Fibroblast of mammary gland (primary cell): ENCODE results near the gene SATB1.

Source experiments
- DNase-seq: peaks from one replicate; pipeline ENCODE4 v3.0.0-alpha.2; 2010; ENCODE audit warnings: low read depth
- H3K4me3 ChIP-seq: 2 replicates; pipeline ENCODE4 v1.5.1; 2011; ENCODE audit warnings: low read depth, mild to moderate bottlenecking, low read length, moderate library complexity; ENCODE audit not compliant: control insufficient read depth
- TF ChIP-seq, protein P1 (sequence below): conservative IDR thresholded peaks from 2 replicates; pipeline ENCODE4 v1.5.1; 2011; ENCODE audit warnings: low read depth, low read length, inconsistent platforms; ENCODE audit not compliant: control insufficient read depth, insufficient read depth

The SATB1 gene

DNA sequence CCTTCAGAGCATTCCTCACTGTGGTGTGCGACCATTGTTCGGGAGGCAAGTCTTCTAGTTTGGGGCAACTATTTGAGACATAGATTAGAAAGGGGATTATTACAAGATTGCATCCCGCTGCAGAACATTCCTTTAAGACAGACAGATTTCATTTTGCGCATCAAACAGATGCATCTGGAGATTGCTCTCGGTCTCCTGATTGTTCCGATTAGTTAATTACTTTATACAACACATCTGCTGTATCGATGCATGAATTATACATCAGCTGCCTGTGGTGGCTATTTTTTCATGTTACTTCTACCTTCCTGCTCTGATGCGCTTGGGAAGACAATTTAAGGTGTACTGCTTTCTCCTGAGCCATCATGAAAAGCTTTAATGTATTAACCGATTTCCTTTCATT lies 10.0 kb downstream of the SATB1 start:
- TF ChIP-seq, protein P1, sequence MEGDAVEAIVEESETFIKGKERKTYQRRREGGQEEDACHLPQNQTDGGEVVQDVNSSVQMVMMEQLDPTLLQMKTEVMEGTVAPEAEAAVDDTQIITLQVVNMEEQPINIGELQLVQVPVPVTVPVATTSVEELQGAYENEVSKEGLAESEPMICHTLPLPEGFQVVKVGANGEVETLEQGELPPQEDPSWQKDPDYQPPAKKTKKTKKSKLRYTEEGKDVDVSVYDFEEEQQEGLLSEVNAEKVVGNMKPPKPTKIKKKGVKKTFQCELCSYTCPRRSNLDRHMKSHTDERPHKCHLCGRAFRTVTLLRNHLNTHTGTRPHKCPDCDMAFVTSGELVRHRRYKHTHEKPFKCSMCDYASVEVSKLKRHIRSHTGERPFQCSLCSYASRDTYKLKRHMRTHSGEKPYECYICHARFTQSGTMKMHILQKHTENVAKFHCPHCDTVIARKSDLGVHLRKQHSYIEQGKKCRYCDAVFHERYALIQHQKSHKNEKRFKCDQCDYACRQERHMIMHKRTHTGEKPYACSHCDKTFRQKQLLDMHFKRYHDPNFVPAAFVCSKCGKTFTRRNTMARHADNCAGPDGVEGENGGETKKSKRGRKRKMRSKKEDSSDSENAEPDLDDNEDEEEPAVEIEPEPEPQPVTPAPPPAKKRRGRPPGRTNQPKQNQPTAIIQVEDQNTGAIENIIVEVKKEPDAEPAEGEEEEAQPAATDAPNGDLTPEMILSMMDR: no peak
- no peak overlapping the region for H3K4me3 ChIP-seq
- no peak for DNase-seq

DNA sequence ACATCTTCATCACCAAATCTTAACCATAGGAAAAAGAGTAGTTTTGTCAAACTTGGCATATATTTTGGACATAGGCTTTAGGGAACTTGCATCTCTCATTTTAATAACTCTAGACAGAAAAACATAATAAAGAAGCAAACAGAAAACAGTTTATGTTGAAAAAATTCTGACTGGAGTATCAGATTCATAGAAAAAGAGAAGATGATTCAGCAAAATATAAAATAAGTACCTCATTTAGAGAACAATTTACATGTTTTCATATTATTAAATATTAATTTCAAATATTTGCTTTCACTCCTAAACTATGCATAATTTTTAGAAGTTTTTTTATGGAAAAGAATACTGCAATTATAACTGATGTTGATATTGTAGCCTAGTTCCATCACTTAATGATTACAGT lies 12.5 kb downstream of the SATB1 start:
- TF ChIP-seq, protein P1: no peak
- no peak overlapping the region for H3K4me3 ChIP-seq
- no peak for DNase-seq

DNA sequence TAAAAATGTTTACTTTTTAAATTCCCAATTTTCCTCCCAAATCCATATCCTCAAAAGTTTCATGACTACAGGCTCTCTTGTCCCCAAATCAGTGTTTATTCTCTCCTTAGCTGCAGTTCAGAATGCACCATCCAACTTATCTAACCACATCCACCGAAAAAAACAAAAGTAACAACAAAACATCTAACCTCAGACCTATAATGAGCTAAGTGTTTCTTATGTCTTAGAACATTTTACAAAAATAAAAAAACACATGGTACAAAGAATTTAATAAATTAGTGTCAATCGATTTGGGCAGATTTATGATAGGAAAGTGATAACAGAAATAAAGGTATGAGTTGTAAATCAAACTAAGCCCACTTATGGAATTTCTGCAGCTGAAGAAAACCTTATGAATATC lies 13.6 kb downstream of the SATB1 start:
- no peak overlapping the region for H3K4me3 ChIP-seq
- no peak for DNase-seq
- TF ChIP-seq, protein P1: no peak

DNA sequence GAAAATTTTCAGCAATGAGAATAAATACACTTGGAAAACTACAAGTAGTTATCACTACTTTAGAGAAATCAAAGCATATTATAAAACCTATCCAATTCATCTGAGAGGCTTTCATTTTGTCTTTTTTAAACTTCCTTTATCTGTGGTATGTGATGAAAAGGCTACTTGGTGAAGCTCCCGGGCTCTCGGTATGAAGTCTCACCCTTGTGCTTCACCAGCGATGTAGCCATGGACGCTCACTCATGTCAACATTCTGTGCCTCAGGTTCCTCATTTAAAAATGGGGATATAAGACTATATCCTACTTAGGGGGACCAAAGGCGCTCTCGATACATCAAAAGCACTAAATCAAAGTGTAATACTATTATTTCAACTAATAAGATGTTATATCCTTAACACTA lies 14.9 kb downstream of the SATB1 start:
- TF ChIP-seq, protein P1: no peak
- no peak for DNase-seq
- H3K4me3 ChIP-seq: no peak overlapping the region

DNA sequence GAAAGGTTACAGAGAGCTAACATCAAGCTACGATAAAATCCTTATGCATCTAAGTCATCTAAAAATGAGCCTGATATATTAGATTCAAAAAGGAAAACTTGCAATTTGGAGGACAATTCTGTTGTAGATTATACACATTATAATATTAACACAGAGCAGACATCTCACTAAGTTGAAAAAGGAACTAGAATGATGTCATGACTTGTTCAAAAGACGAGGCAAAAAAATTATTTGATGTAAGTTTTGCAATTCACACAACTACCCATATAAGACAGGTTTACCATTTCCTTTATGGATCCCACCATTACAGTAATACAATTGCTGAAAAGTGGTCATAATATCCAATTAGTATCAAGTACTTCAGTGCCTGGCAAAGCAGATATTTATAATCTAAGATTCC lies 15.9 kb downstream of the SATB1 start:
- H3K4me3 ChIP-seq: no peak overlapping the region
- TF ChIP-seq, protein P1: no peak
- DNase-seq: no peak

DNA sequence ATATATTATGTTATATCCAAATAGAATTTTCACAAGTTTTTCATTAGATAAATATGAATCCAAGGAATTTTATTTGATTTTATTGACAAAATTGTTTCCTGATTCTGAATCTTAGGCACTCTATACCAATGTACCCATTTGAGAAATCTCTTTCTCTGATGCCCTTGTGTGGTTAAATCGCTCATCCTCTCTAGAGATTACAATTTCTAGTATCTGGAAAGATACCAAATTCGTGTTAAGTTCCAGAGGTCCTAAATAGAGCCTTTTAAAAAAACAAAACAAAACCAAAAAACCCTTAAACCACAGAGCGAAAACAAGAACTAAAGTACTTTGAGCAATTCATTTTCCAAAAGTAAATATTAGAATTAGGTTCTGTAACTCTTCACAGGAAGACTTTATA lies 20.0 kb downstream of the SATB1 start:
- DNase-seq: peak; percentile 25
- no peak overlapping the region for H3K4me3 ChIP-seq
- TF ChIP-seq, protein P1: no peak

DNA sequence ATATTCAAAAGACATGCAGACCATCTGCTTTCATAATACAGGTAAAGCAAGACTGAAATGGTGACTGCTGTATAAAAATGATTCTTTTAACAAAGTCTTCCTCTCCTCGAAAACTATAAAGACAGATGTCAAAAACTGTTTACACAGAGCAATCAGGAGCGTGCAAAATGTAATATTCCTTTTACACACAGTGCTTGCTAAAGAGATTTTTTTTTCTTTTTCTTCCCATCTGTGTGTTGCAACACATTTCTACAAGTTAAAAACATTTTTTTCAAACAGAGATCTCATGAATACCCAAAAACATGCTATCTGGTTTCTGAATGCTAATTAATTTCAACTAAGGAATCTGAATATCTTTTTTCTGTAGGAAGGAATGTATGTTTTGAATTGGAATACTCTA lies 22.1 kb downstream of the SATB1 start:
- TF ChIP-seq, protein P1: no peak

More for the DNA sequence above, 22.1 kb downstream of the SATB1 start:
- H3K4me3 ChIP-seq: no peak overlapping the region
- no peak for DNase-seq
